Endodermal cell (in vitro differentiated cells): ENCODE measurements around the gene C9orf78. TPM values are rescaled to one million over a fixed set of nuclear protein-coding genes. Genes with fewer than 3 reads are reported as not detected.

Experiments
- DNase-seq: peaks from one replicate; pipeline ENCODE4 v3.0.0-alpha.2; 2017
- H3K27ac ChIP-seq: 2 replicates; pipeline ENCODE4 v1.5.1; 2013; ENCODE audit warnings: mild to moderate bottlenecking, low read depth, low read length, moderate library complexity
- H3K27me3 ChIP-seq: 2 replicates; pipeline ENCODE4 v1.6.1; 2013; ENCODE audit warnings: mild to moderate bottlenecking, low read length, moderate library complexity; ENCODE audit not compliant: insufficient read depth, control insufficient read depth, poor library complexity, severe bottlenecking
- H3K36me3 ChIP-seq: 2 replicates; pipeline ENCODE4 v1.7.0; 2013; ENCODE audit warnings: mild to moderate bottlenecking, low read length, moderate library complexity; ENCODE audit not compliant: control insufficient read depth, insufficient read depth
- H3K4me1 ChIP-seq: one replicate; pipeline ENCODE4 v1.7.0; 2013; ENCODE audit warnings: low read length; ENCODE audit not compliant: control insufficient read depth, insufficient read depth
- H3K4me3 ChIP-seq: 2 replicates; pipeline ENCODE4 v1.5.1; 2013; ENCODE audit warnings: mild to moderate bottlenecking, low read length, moderate library complexity
- H3K9ac ChIP-seq: 2 replicates; pipeline ENCODE4 v1.6.1; 2013; ENCODE audit warnings: mild to moderate bottlenecking, low read length, moderate library complexity; ENCODE audit not compliant: poor library complexity, severe bottlenecking; ENCODE audit errors: extremely low read depth
- H3K9me3 ChIP-seq: 2 replicates; pipeline ENCODE4 v1.6.1; 2013; ENCODE audit warnings: mild to moderate bottlenecking, low read length, moderate library complexity; ENCODE audit not compliant: control insufficient read depth
- H3K27ac Mint-ChIP-seq: 2 replicates; pipeline ENCODE4 v1.8.0; 2020; ENCODE audit warnings: mixed read lengths
- H3K27me3 Mint-ChIP-seq: 2 replicates; pipeline ENCODE4 v1.8.0; 2021; ENCODE audit warnings: mild to moderate bottlenecking, mixed read lengths; ENCODE audit not compliant: insufficient read depth
- H3K36me3 Mint-ChIP-seq: 2 replicates; pipeline ENCODE4 v1.8.0; 2020; ENCODE audit warnings: low read depth, mixed read lengths
- H3K4me1 Mint-ChIP-seq: 2 replicates; pipeline ENCODE4 v1.8.0; 2020; ENCODE audit warnings: mixed read lengths
- H3K4me3 Mint-ChIP-seq: 2 replicates; pipeline ENCODE4 v1.8.0; 2020; ENCODE audit warnings: mild to moderate bottlenecking, moderate library complexity, mixed read lengths
- H3K9me3 Mint-ChIP-seq: 2 replicates; pipeline ENCODE4 v1.8.0; 2020; ENCODE audit warnings: mild to moderate bottlenecking, mixed read lengths
- WGBS, 2 experiments: methylation state at CpG; one replicate each; pipeline versions ENCODE4 v1.1.5 to v1.1.7; 2013; ENCODE audit warnings: missing lambda C conversion rate in 2 of 2, mixed read lengths in 1 of 2; ENCODE audit not compliant: insufficient coverage in 1 of 2, insufficient read length in 1 of 2; 5-methylcytosine and 5-hydroxymethylcytosine counted together
- total RNA-seq, 2 donors: library from RNA; stranded (reverse); fragmentation: NEBNext Ultra II Directional in 1 of 2; extraction: Animal tissue kit (Norgen Biotek cat#: 25700) in 1 of 2; gene quantifications; 2 replicates in 1 of 2; 3 replicates in 1 of 2; pipeline ENCODE4 v1.2.1, GENCODE V29; 2021
- TF ChIP-seq, protein P1 (sequence below): fragments of 200-600 bp; sonication (generic); conservative IDR thresholded peaks from 2 replicates; pipeline ENCODE4 v1.5.0; 2021; ENCODE audit warnings: antibody characterized with exemption, mild to moderate bottlenecking

The C9orf78 gene
- total RNA-seq, 2 donors from 2014 or later, result 29.9 to 34.1 TPM

GRCh38 chr9:129867136-129868022 lies 32.3 kb upstream of the C9orf78 start:
- Histone ChIP-seq H3K4me3 (no peak overlapping the region), H3K9ac (no peak overlapping the region), H3K36me3 (peaks cover 9% of the 10 kb centered on the region), H3K27ac (no peak overlapping the region), H3K9me3 (no peaks in the 10 kb centered on the region), H3K27me3 (no peaks in the 10 kb centered on the region), H3K4me1 (no peaks in the 10 kb centered on the region)
- Mint-ChIP-seq H3K4me1 (no peaks in the 10 kb centered on the region), H3K36me3 (peaks cover 26% of the 10 kb centered on the region), H3K27ac (no peak overlapping the region), H3K4me3 (no peak overlapping the region), H3K27me3 (no peaks in the 10 kb centered on the region), H3K9me3 (no peaks in the 10 kb centered on the region)
- DNase-seq, result peak; percentile 77
- 79 to 88% methylated on average over 13 to 17 of the region's 17 CpGs for WGBS, 2 experiments
- TF ChIP-seq, protein P1, sequence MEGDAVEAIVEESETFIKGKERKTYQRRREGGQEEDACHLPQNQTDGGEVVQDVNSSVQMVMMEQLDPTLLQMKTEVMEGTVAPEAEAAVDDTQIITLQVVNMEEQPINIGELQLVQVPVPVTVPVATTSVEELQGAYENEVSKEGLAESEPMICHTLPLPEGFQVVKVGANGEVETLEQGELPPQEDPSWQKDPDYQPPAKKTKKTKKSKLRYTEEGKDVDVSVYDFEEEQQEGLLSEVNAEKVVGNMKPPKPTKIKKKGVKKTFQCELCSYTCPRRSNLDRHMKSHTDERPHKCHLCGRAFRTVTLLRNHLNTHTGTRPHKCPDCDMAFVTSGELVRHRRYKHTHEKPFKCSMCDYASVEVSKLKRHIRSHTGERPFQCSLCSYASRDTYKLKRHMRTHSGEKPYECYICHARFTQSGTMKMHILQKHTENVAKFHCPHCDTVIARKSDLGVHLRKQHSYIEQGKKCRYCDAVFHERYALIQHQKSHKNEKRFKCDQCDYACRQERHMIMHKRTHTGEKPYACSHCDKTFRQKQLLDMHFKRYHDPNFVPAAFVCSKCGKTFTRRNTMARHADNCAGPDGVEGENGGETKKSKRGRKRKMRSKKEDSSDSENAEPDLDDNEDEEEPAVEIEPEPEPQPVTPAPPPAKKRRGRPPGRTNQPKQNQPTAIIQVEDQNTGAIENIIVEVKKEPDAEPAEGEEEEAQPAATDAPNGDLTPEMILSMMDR, result peak; percentile 42

DNA sequence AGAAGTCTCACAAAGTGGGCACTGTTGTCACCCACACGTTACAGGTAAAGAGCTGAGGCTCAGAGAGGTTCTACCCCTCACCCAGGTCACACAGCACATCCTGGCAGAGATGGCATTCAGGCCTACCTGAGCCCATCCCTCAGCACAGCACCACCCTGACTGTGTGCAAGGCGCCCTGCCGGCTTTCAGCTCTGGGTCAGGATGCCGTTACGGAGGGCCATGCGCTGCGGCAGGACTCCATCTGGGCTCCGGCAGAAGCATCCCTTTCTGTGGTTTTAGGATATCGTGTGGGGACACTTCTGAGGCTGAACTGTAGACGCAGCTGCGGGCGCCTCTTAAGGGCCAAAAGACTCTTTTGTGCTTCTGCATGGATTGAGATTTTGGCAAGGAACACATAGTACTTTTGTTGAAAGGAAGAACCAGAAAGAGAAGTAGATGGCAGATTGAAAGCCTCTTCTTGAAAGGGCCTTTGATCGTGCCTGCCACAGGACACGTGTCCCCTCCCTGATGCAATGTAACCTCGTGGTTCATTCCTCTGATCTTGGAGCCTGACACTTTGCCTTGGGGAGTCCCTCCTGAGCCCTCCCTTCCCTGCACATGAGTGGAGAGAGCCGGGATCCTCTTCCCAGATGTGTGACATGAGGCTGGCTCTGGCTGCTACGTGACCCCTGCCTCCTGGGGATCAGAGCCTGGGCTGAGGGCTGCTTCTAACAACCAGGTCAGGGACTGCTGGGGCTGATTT lies 31.5 kb upstream of the C9orf78 start:
- Mint-ChIP-seq H3K9me3 (no peaks in the 10 kb centered on the region), H3K27me3 (no peaks in the 10 kb centered on the region), H3K36me3 (peaks cover 31% of the 10 kb centered on the region), H3K27ac (no peak overlapping the region), H3K4me1 (no peaks in the 10 kb centered on the region), H3K4me3 (no peak overlapping the region)
- peak; percentile 41 for DNase-seq
- WGBS, 2 experiments, result 87 to 93% methylated on average over 11 to 17 of the region's 17 CpGs
- no peaks in the 10 kb centered on the region for H3K4me1 ChIP-seq
- TF ChIP-seq, protein P1, result no peak
- no peaks in the 10 kb centered on the region for H3K27me3 ChIP-seq
- peaks cover 10% of the 10 kb centered on the region for H3K36me3 ChIP-seq
- no peak overlapping the region for H3K4me3 ChIP-seq
- H3K9ac ChIP-seq, result no peak overlapping the region
- H3K27ac ChIP-seq, result no peak overlapping the region
- no peaks in the 10 kb centered on the region for H3K9me3 ChIP-seq

GRCh38 chr9:129865668-129866320 lies 30.7 kb upstream of the C9orf78 start:
- no peaks in the 10 kb centered on the region for H3K27me3 Mint-ChIP-seq
- no peak overlapping the region for H3K4me3 Mint-ChIP-seq
- Histone ChIP-seq H3K36me3 (peaks cover 17% of the 10 kb centered on the region), H3K4me3 (no peak overlapping the region), H3K27ac (no peak overlapping the region), H3K9me3 (no peaks in the 10 kb centered on the region), H3K27me3 (no peaks in the 10 kb centered on the region), H3K4me1 (no peaks in the 10 kb centered on the region), H3K9ac (no peak overlapping the region)
- H3K4me1 Mint-ChIP-seq, result no peaks in the 10 kb centered on the region
- H3K36me3 Mint-ChIP-seq, result peaks cover 31% of the 10 kb centered on the region
- no peak for DNase-seq
- TF ChIP-seq, protein P1, result no peak
- no peaks in the 10 kb centered on the region for H3K9me3 Mint-ChIP-seq
- 81% methylated on average over 7 to 14 of the region's 14 CpGs for WGBS, 2 experiments
- peak overlapping the region; percentile 70 for H3K27ac Mint-ChIP-seq
